ENCODE results near the gene LZTS2. TPM values are rescaled to one million over a fixed set of nuclear protein-coding genes. Genes with fewer than 3 reads are reported as not detected.

The LZTS2 gene
- total and polyA plus RNA-seq, 10 of the 15 experiments (the other 5 are each of a cell fraction or from before 2014, with no cell fraction given) = 0.08 to 13.4 (median 7.2) TPM

GRCh38 chr10:100978121-100978900, 21.3 kb upstream of the LZTS2 start:
- H3K4me2 ChIP-seq (ENCODE audit: control insufficient read depth, insufficient read depth) = no peak overlapping the region
- no peaks in the 10 kb centered on the region for H3K27me3 ChIP-seq (replicated peaks in 1 of 2; ENCODE audit: control insufficient read depth in 2 of 2, insufficient read depth in 2 of 2, low read length in 1 of 2)
- H3K9me3 ChIP-seq (replicated peaks; ENCODE audit: control insufficient read depth, insufficient read depth, low read length) = no peaks in the 10 kb centered on the region
- H2AFZ ChIP-seq (ENCODE audit: control insufficient read depth, low read depth, low read length) = no peak overlapping the region
- 85% methylated on average over 13 of the region's 13 CpGs for WGBS (ENCODE audit: insufficient coverage, insufficient replicate concordance, low lambda C conversion rate, missing lambda C conversion rate)
- SMC1A ChIA-PET (ENCODE audit: uncharacterized antibody, unreplicated experiment) = no interaction called here
- no peaks in the 10 kb centered on the region for H3K4me1 ChIP-seq (ENCODE audit: control insufficient read depth, insufficient read depth, low read length)
- no peaks in the 10 kb centered on the region for H3K79me2 ChIP-seq (ENCODE audit: control insufficient read depth, insufficient read depth, low read length)
- DNase-seq (ENCODE audit: low read depth, low spot score) (no peak), FAIRE-seq (no peak), ATAC-seq (no peak)
- in situ Hi-C loops (cut with MboI) (no loop called here), intact Hi-C loops (cut with micrococcal nuclease; ENCODE audit: unreplicated experiment) (no loop called here)
- POLR2A ChIA-PET = no interaction called here
- H3K27ac ChIP-seq (ENCODE audit: control insufficient read depth, insufficient read depth) = no peak overlapping the region
- H3K36me3 ChIP-seq (ENCODE audit: control insufficient read depth in 2 of 2, insufficient read depth in 2 of 2, low read length in 1 of 2) = peaks cover 0 to 3% of the 10 kb centered on the region in 2 experiments; a peak in 2 of 4 replicates
- no peak overlapping the region for H3K4me3 ChIP-seq
- CTCF ChIA-PET = no interaction called here
- TF ChIP-seq NKRF (conservative IDR thresholded peaks at IDR 0.05) (no peak), NFYB (IDR thresholded peaks at IDR 0.05; ENCODE audit: insufficient read depth, low read depth, low read length) (no peak), HSF1 (IDR thresholded peaks at IDR 0.05; ENCODE audit: low read depth, low read length) (no peak), SUPT20H (IDR thresholded peaks at IDR 0.05; ENCODE audit: borderline replicate concordance, control insufficient read depth, low read depth, low read length) (no peak), ZBTB11 (CRISPR knock-in tag; IDR thresholded peaks at IDR 0.05) (no peak), ATF7 (IDR thresholded peaks at IDR 0.05; ENCODE audit: low read depth) (no peak), ESRRA (IDR thresholded peaks at IDR 0.05; ENCODE audit: low read length) (no peak)
- RAD21 ChIA-PET (ENCODE audit: unreplicated experiment) = no interaction called here
- BruUV-seq (replicated peaks) = no TSS peak
- H4K20me1 ChIP-seq (ENCODE audit: control insufficient read depth, insufficient read depth) = no peaks in the 10 kb centered on the region
- no peak overlapping the region for H3K9ac ChIP-seq (ENCODE audit: control insufficient read depth, insufficient read depth, low read length)
